ENCODE results near the gene USP17L13.
"Not testable (repeated sequence)": the region's sequence is repeated elsewhere in the genome, so short reads cannot be mapped to it uniquely, and the experiment has no call there.

Gene USP17L13, protein sequence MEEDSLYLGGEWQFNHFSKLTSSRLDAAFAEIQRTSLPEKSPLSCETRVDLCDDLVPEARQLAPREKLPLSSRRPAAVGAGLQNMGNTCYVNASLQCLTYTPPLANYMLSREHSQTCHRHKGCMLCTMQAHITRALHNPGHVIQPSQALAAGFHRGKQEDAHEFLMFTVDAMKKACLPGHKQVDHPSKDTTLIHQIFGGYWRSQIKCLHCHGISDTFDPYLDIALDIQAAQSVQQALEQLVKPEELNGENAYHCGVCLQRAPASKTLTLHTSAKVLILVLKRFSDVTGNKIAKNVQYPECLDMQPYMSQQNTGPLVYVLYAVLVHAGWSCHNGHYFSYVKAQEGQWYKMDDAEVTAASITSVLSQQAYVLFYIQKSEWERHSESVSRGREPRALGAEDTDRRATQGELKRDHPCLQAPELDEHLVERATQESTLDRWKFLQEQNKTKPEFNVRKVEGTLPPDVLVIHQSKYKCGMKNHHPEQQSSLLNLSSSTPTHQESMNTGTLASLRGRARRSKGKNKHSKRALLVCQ
- total RNA-seq, result 0 reads per million in 2 donors

DNA sequence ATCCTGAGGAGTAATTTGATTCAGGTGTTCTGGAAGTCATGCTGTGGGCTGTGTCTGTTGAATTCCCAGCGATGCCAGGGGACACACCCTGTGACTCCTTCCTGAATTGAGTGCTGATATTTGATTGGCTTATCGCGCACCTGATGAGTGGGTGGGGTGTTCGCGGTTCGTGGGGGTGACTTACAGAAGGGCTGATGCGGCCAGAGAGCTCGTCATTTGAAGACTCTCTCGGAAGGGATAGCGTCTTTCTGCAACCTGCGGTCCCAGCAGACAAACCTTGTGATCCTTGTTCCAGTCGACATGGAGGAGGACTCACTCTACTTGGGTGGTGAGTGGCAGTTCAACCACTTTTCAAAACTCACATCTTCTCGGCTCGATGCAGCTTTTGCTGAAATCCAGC lies at the start of gene USP17L13:
USP17L13 (plus strand) TSS at position 301 of the 400 bp plus-strand sequence; CDS start at position 301, 0 bp downstream.
- not testable (repeated sequence) for DNase-seq

GRCh38 chr4:9210357-9210756 lies 14.3 kb upstream of the USP17L13 start, which contains the start of gene USP17L10:
Gene USP17L10 (plus strand): TSS chr4:9210657. CDS start chr4:9210657, 0 bp downstream.
- not testable (repeated sequence) for DNase-seq

DNA sequence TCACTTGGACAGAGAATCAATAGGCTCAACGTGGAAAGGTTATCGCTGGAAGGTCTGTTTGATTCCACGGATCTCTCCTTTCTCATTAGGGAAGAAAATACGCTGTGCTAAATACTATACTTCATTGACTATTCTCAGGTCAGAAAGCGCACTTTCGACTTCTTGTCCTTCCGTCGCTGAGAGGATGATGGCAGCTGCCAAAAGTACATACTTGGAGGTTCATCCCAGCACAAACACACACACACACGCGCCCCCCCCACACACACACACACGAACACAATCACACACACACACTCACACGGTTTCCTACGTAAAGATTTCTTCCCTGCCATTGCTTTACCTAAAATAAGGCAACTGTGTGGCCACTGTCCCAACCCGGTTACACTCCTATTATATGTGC lies 10.0 kb upstream of the USP17L13 start:
- not testable (repeated sequence) for DNase-seq

- not testable (repeated sequence) for DNase-seq
These were observed 9.6 kb upstream of the USP17L13 start, which contains the start of gene USP17L11 for GRCh38 chr4:9215105-9215504. Gene USP17L11 (plus strand): TSS chr4:9215405. CDS start chr4:9215405, 0 bp downstream.

DNA sequence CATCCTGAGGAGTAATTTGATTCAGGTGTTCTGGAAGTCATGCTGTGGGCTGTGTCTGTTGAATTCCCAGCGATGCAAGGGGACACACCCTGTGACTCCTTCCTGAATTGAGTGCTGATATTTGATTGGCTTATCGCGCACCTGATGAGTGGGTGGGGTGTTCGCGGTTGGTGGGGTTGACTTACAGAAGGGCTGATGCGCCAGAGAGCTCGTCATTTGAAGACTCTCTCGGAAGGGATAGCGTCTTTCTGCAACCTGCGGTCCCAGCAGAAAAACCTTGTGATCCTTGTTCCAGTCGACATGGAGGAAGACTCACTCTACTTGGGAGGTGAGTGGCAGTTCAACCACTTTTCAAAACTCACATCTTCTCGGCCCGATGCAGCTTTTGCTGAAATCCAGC lies 4.8 kb upstream of the USP17L13 start, which contains the start of gene USP17L12:
USP17L12 (plus strand) TSS at position 301 of the 400 bp plus-strand sequence; CDS start at position 301, 0 bp downstream.
- not testable (repeated sequence) for DNase-seq

GRCh38 chr4:9230249-9230648 lies 5.6 kb downstream of the USP17L13 start:
- not testable (repeated sequence) for DNase-seq

DNA sequence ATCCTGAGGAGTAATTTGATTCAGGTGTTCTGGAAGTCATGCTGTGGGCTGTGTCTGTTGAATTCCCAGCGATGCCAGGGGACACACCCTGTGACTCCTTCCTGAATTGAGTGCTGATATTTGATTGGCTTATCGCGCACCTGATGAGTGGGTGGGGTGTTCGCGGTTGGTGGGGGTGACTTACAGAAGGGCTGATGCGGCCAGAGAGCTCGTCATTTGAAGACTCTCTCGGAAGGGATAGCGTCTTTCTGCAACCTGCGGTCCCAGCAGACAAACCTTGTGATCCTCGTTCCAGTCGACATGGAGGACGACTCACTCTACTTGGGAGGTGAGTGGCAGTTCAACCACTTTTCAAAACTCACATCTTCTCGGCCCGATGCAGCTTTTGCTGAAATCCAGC lies 9.4 kb downstream of the USP17L13 start, which contains the start of gene USP17L15:
USP17L15 (plus strand) TSS at position 301 of the 400 bp plus-strand sequence; CDS start at position 301, 0 bp downstream.
- not testable (repeated sequence) for DNase-seq

GRCh38 chr4:9238461-9238860 lies 13.8 kb downstream of the USP17L13 start:
- not testable (repeated sequence) for DNase-seq

GRCh38 chr4:9243579-9243978 lies 18.9 kb downstream of the USP17L13 start, which contains the start of gene USP17L17:
Gene USP17L17 (plus strand): TSS chr4:9243879. CDS start chr4:9243879, 0 bp downstream.
- not testable (repeated sequence) for DNase-seq

DNA sequence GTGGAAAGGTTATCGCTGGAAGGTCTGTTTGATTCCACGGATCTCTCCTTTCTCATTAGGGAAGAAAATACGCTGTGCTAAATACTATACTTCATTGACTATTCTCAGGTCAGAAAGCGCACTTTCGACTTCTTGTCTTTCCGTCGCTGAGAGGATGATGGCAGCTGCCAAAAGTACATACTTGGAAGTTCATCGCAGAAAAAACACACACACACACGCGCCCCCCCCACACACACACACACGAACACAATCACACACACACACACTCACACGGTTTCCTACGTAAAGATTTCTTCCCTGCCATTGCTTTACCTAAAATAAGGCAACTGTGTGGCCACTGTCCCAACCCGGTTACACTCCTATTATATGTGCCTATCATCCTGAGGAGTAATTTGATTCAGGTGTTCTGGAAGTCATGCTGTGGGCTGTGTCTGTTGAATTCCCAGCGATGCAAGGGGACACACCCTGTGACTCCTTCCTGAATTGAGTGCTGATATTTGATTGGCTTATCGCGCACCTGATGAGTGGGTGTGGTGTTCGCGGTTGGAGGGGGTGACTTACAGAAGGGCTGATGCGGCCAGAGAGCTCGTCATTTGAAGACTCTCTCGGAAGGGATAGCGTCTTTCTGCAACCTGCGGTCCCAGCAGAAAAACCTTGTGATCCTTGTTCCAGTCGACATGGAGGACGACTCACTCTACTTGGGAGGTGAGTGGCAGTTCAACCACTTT lies 23.4 kb downstream of the USP17L13 start, which contains the start of gene USP17L18:
USP17L18 (plus strand) TSS at position 678 of the 728 bp plus-strand sequence; CDS start at position 678, 0 bp downstream.
- DNase-seq, result not testable (repeated sequence)

- DNase-seq, result not testable (repeated sequence)
These were observed 28.4 kb downstream of the USP17L13 start, which contains the start of gene USP17L19 for GRCh38 chr4:9253078-9253477. Gene USP17L19 (plus strand): TSS chr4:9253378. CDS start chr4:9253378, 0 bp downstream.

DNA sequence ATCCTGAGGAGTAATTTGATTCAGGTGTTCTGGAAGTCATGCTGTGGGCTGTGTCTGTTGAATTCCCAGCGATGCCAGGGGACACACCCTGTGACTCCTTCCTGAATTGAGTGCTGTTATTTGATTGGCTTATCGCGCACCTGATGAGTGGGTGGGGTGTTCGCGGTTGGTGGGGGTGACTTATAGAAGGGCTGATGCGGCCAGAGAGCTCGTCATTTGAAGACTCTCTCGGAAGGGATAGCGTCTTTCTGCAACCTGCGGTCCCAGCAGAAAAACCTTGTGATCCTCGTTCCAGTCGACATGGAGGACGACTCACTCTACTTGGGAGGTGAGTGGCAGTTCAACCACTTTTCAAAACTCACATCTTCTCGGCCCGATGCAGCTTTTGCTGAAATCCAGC lies 33.1 kb downstream of the USP17L13 start, which contains the start of gene USP17L20:
USP17L20 (plus strand) TSS at position 301 of the 400 bp plus-strand sequence; CDS start at position 301, 0 bp downstream.
- not testable (repeated sequence) for DNase-seq

GRCh38 chr4:9262572-9262971 lies 37.9 kb downstream of the USP17L13 start, which contains the start of gene USP17L21:
Gene USP17L21 (plus strand): TSS chr4:9262872. CDS start chr4:9262872, 0 bp downstream.
- DNase-seq, result not testable (repeated sequence)

DNA sequence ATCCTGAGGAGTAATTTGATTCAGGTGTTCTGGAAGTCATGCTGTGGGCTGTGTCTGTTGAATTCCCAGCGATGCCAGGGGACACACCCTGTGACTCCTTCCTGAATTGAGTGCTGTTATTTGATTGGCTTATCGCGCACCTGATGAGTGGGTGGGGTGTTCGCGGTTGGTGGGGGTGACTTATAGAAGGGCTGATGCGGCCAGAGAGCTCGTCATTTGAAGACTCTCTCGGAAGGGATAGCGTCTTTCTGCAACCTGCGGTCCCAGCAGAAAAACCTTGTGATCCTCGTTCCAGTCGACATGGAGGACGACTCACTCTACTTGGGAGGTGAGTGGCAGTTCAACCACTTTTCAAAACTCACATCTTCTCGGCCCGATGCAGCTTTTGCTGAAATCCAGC lies 42.6 kb downstream of the USP17L13 start, which contains the start of gene USP17L22:
USP17L22 (plus strand) TSS at position 301 of the 400 bp plus-strand sequence; CDS start at position 301, 0 bp downstream.
- not testable (repeated sequence) for DNase-seq

- not testable (repeated sequence) for DNase-seq
These were observed 47.0 kb downstream of the USP17L13 start for GRCh38 chr4:9271719-9272118.

All from activated gamma-delta T cell (primary cell).